Esophagus muscularis mucosa (tissue), 4 donors: ENCODE results near the gene LSM8. TPM values are rescaled to one million over a fixed set of nuclear protein-coding genes. Genes with fewer than 3 reads are reported as not detected.

ENCODE experiments used
- DNase-seq: peaks from one replicate; pipeline ENCODE4 v3.0.0-alpha.2; 2017; ENCODE audit errors: extremely low spot score
- H3K27ac ChIP-seq, 4 donors: fragments of 200-600 bp; sonication (generic); replicated peaks in 1 of 4; 1 replicate in 3 of 4; 2 replicates in 1 of 4; pipeline ENCODE4 v1.5.1; 2016 to 2019; ENCODE audit warnings: mild to moderate bottlenecking in 1 of 4
- H3K27me3 ChIP-seq, 4 donors: fragments of 200-600 bp; sonication (generic); one replicate each; pipeline versions ENCODE4 v1.5.1 to v1.6.0; 2016 to 2019
- H3K36me3 ChIP-seq, 4 donors: fragments of 200-600 bp; sonication (generic); one replicate each; pipeline ENCODE4 v1.5.1; 2016 to 2019
- H3K4me1 ChIP-seq, 4 donors: fragments of 200-600 bp; sonication (generic); one replicate each; pipeline ENCODE4 v1.5.1; 2016 to 2019
- H3K4me3 ChIP-seq, 4 donors: fragments of 200-600 bp; sonication (generic); 1 replicate in 2 of 4; 2 replicates in 2 of 4; pipeline ENCODE4 v1.5.1; 2016 to 2019; ENCODE audit warnings: mild to moderate bottlenecking in 4 of 4, moderate library complexity in 1 of 4
- H3K9me3 ChIP-seq, 4 donors: fragments of 200-600 bp; sonication (generic); 1 replicate in 3 of 4; 2 replicates in 1 of 4; pipeline ENCODE4 v1.5.1; 2016 to 2019
- EP300 ChIP-seq: sonication (generic); formaldehyde crosslinking; IDR thresholded peaks from one replicate; pipeline ENCODE4 v1.6.1; 2017; ENCODE audit warnings: antibody characterized with exemption
- POLR2A ChIP-seq: fragments of 450-650 bp; IDR thresholded peaks from one replicate; pipeline ENCODE4 v1.6.1; 2017; ENCODE audit warnings: antibody characterized with exemption, moderate library complexity, mild to moderate bottlenecking, low read depth
- POLR2AphosphoS5 ChIP-seq, 2 donors: sonication (generic); formaldehyde crosslinking; IDR thresholded peaks; one replicate each; pipeline ENCODE4 v1.6.1; 2017; ENCODE audit warnings: antibody characterized with exemption in 2 of 2
- WGBS: methylation state at CpG from one replicate; pipeline ENCODE4 v1.1.5; 2018; 5-methylcytosine and 5-hydroxymethylcytosine counted together
- intact Hi-C: fragments of 100-400 bp; cut with DNase I; formaldehyde crosslinking; loops from one replicate; pipeline ENCODE4 v1.15.1; 2023
- total RNA-seq, 4 donors: library from RNA; depleted of rRNA; stranded (reverse); fragments of >200 nt; gene quantifications; one replicate each; pipeline versions ENCODE4 v1.1.0 to v1.2.1, GENCODE V29; 2016
- TF ChIP-seq, protein P1 (sequence below), 3 experiments: fragments of 200-600 bp in 2 of 3; fragments of 450-650 bp in 1 of 3; sonication (generic) in 2 of 3; IDR thresholded peaks; one replicate each; pipeline ENCODE4 v1.5.1; 2017 to 2019; ENCODE audit warnings: antibody characterized with exemption in 3 of 3, mild to moderate bottlenecking in 2 of 3, moderate library complexity in 1 of 3

Gene LSM8
- total RNA-seq, 4 donors from 2014 or later, result 22.1 to 28.1 (median 26.3) TPM

DNA sequence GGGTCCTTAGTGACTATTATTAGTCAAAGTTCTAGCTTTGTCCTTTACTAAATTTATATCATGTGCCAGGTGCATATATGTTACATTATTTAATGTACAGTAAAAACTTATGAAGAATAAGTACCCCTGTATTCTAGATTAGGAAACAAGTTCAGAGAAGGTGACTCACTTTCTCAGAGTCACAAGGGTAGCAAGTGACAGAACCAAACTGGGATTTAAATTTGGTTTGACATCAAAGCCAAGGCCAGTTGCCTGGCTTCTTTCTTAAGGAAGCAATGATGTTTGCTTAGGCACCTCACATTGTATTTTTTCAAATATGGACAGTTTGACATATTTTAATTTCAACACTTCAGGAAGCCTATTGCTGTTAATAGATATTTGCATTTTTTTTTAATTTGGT lies 2.5 kb downstream of the LSM8 start:
- H3K27ac ChIP-seq, result no peak overlapping the region
- no peak overlapping the region for H3K4me3 ChIP-seq
- H3K9me3 ChIP-seq, result no peaks in the 10 kb centered on the region
- H3K36me3 ChIP-seq, result peaks cover 12 to 47% (median 27%) of the 10 kb centered on the region in 4 donors
- DNase-seq, result no peak
- TF ChIP-seq POLR2AphosphoS5 (IDR thresholded peaks at IDR 0.05), result no peak
- no peaks in the 10 kb centered on the region for H3K27me3 ChIP-seq
- peaks cover 24 to 33% (median 31%) of the 10 kb centered on the region in 4 donors for H3K4me1 ChIP-seq
- intact Hi-C loops, result loop anchor here (10.0 kb wide), 1 partner anchor 312 kb away; the partner anchor contains the start of gene CTTNBP2

- no peak for DNase-seq
- peaks cover 2 to 36% (median 19%) of the 10 kb centered on the region in 4 donors for H3K36me3 ChIP-seq
- H3K9me3 ChIP-seq, result no peaks in the 10 kb centered on the region
- intact Hi-C loops, result no loop called here
- no peaks in the 10 kb centered on the region for H3K27me3 ChIP-seq
- WGBS, result 87% methylated on average over 2 of the region's 2 CpGs
- TF ChIP-seq, protein P1, sequence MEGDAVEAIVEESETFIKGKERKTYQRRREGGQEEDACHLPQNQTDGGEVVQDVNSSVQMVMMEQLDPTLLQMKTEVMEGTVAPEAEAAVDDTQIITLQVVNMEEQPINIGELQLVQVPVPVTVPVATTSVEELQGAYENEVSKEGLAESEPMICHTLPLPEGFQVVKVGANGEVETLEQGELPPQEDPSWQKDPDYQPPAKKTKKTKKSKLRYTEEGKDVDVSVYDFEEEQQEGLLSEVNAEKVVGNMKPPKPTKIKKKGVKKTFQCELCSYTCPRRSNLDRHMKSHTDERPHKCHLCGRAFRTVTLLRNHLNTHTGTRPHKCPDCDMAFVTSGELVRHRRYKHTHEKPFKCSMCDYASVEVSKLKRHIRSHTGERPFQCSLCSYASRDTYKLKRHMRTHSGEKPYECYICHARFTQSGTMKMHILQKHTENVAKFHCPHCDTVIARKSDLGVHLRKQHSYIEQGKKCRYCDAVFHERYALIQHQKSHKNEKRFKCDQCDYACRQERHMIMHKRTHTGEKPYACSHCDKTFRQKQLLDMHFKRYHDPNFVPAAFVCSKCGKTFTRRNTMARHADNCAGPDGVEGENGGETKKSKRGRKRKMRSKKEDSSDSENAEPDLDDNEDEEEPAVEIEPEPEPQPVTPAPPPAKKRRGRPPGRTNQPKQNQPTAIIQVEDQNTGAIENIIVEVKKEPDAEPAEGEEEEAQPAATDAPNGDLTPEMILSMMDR (IDR thresholded peaks at IDR 0.05), result no peak
- TF ChIP-seq POLR2A (no peak), POLR2AphosphoS5 (IDR thresholded peaks at IDR 0.05) (no peak), EP300 (no peak)
- H3K4me3 ChIP-seq, result no peak overlapping the region
- H3K27ac ChIP-seq, result no peak overlapping the region
- H3K4me1 ChIP-seq, result no peaks in the 10 kb centered on the region
Observed at GRCh38 chr7:118194571-118194970, 10.6 kb downstream of the LSM8 start.

GRCh38 chr7:118195837-118196474 lies 12.0 kb downstream of the LSM8 start:
- intact Hi-C loops, result loop anchor here (5.0 kb wide), 1 partner anchor 444 kb away; no protein-coding TSS in a partner anchor
- Histone ChIP-seq H3K4me1 (no peaks in the 10 kb centered on the region), H3K4me3 (no peak overlapping the region), H3K9me3 (no peaks in the 10 kb centered on the region), H3K27ac (peak overlapping the region in 1 of 4 donors; percentile 15), H3K36me3 (peaks cover 0 to 23% (median 11%) of the 10 kb centered on the region in 4 donors), H3K27me3 (no peaks in the 10 kb centered on the region)
- TF ChIP-seq POLR2A, result no peak
- TF ChIP-seq POLR2AphosphoS5 (IDR thresholded peaks at IDR 0.05), result no peak
- no peak for TF ChIP-seq EP300
- TF ChIP-seq, protein P1 (IDR thresholded peaks at IDR 0.05), result peak; percentile 58 to 76 (median 62)
- no peak for DNase-seq
- 54% methylated on average over 6 of the region's 6 CpGs for WGBS

DNA sequence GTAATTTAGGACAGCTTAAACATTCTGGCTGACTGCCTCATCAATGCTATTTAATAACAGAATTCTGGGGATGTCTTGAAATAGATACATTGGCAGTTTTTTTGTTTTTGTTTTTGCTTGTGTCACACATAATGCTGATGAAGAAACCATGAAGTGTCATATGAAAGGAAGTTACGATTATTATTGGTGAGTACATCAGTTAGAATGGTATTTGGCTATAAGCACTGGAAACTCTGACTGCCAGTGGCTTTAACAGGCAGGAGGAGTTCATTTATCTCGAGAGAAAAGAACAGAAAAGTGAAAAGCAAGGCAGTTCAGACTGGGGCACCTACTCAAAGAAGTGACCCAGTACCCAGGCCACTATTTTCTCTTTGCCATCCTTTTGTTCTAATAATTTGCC lies 18.1 kb downstream of the LSM8 start:
- DNase-seq, result no peak
- no peak overlapping the region for H3K27ac ChIP-seq
- TF ChIP-seq POLR2AphosphoS5 (IDR thresholded peaks at IDR 0.05) (no peak), EP300 (no peak), POLR2A (no peak)
- TF ChIP-seq, protein P1 (IDR thresholded peaks at IDR 0.05), result no peak
- no peaks in the 10 kb centered on the region for H3K9me3 ChIP-seq
- H3K4me1 ChIP-seq, result no peaks in the 10 kb centered on the region
- H3K36me3 ChIP-seq, result no peaks in the 10 kb centered on the region
- no peak overlapping the region for H3K4me3 ChIP-seq
- H3K27me3 ChIP-seq, result no peaks in the 10 kb centered on the region
- intact Hi-C loops, result no loop called here
- WGBS, result 67% methylated on average over 2 of the region's 2 CpGs

GRCh38 chr7:118214051-118214832 lies 30.3 kb downstream of the LSM8 start:
- Histone ChIP-seq H3K4me1 (peaks cover 0 to 15% (median 11%) of the 10 kb centered on the region in 4 donors), H3K9me3 (no peaks in the 10 kb centered on the region), H3K27me3 (no peaks in the 10 kb centered on the region), H3K27ac (peak overlapping the region; percentile 50 to 68 (median 64)), H3K36me3 (no peaks in the 10 kb centered on the region), H3K4me3 (peak overlapping the region; percentile 56 to 74 (median 62))
- intact Hi-C loops, result no loop called here
- 17% methylated on average over 40 of the region's 49 CpGs for WGBS
- TF ChIP-seq EP300 (no peak), POLR2AphosphoS5 (IDR thresholded peaks at IDR 0.05) (peak; percentile 61 to 80), POLR2A (no peak)
- DNase-seq, result no peak
